KMS-11 (cell line): ENCODE results near the gene HNRNPUL1.
"Not testable (repeated sequence)": the region's sequence is repeated elsewhere in the genome, so short reads cannot be mapped to it uniquely, and the experiment has no call there.

Source experiments
- H2AFZ ChIP-seq: fragments of 200-600 bp; sonication (generic); 2 replicates; pipeline ENCODE4 v1.6.1; 2016; ENCODE audit warnings: antibody characterized with exemption, mixed run types, low read depth
- H3K27ac ChIP-seq: fragments of 200-600 bp; sonication (generic); 2 replicates; pipeline ENCODE4 v1.6.1; 2016; ENCODE audit warnings: mild to moderate bottlenecking, mixed run types
- H3K27me3 ChIP-seq: fragments of 200-600 bp; sonication (generic); 2 replicates; pipeline ENCODE4 v1.6.1; 2017; ENCODE audit warnings: mild to moderate bottlenecking, low read depth, mixed run types, moderate library complexity; ENCODE audit not compliant: insufficient read depth
- H3K36me3 ChIP-seq: fragments of 200-600 bp; sonication (generic); 2 replicates; pipeline ENCODE4 v1.6.1; 2017; ENCODE audit warnings: mild to moderate bottlenecking, mixed run types; ENCODE audit not compliant: insufficient read depth
- H3K4me1 ChIP-seq: fragments of 200-600 bp; sonication (generic); 2 replicates; pipeline ENCODE4 v1.6.1; 2016; ENCODE audit warnings: mild to moderate bottlenecking, low read depth, mixed run types; ENCODE audit not compliant: poor library complexity, severe bottlenecking
- H3K4me2 ChIP-seq: fragments of 200-600 bp; sonication (generic); 2 replicates; pipeline ENCODE4 v1.7.0; 2016; ENCODE audit warnings: mild to moderate bottlenecking, mixed run types
- H3K4me3 ChIP-seq: fragments of 200-600 bp; sonication (generic); IDR thresholded peaks from 2 replicates; pipeline ENCODE4 v1.6.1; 2017; ENCODE audit warnings: low read depth, low read length, mixed read lengths; ENCODE audit not compliant: insufficient read depth
- H3K79me2 ChIP-seq: fragments of 200-600 bp; sonication (generic); 2 replicates; pipeline ENCODE4 v1.6.1; 2016; ENCODE audit warnings: low read depth, mixed run types; ENCODE audit not compliant: insufficient read depth
- H3K9ac ChIP-seq: fragments of 200-600 bp; sonication (generic); 2 replicates; pipeline ENCODE4 v1.6.1; 2016; ENCODE audit warnings: mild to moderate bottlenecking, mixed run types
- H4K20me1 ChIP-seq: fragments of 200-600 bp; sonication (generic); 2 replicates; pipeline ENCODE4 v1.6.1; 2016; ENCODE audit warnings: mild to moderate bottlenecking, mixed run types; ENCODE audit not compliant: insufficient read depth
- TF ChIP-seq, protein P1 (sequence below): fragments of 200-600 bp; sonication (generic); conservative IDR thresholded peaks from 2 replicates; pipeline ENCODE4 v1.6.1; 2017; ENCODE audit warnings: low read depth, mild to moderate bottlenecking, antibody characterized with exemption, low read length, moderate library complexity, mixed read lengths

The HNRNPUL1 gene

DNA sequence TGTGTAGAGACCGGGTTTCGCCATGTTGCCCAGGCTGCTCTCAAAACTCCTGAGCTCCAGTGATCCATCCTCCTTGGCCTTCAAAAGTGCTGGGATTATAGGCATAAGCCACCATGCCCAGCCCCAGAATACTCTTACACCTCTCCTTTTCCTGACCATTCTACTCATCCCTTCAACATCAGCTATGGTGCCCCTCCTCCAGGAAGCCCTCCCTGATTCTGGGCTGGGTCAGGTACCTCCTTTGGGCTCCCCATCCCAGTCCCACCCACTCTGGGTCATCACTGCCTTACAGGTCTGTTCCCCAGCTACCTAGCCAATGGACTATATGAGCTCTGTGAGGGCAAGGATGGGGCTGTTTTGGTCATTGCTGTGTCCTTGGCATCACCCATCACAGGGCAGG is 80.0 kb downstream of the HNRNPUL1 start:
- peaks cover 5% of the 10 kb centered on the region for H3K79me2 ChIP-seq

DNA sequence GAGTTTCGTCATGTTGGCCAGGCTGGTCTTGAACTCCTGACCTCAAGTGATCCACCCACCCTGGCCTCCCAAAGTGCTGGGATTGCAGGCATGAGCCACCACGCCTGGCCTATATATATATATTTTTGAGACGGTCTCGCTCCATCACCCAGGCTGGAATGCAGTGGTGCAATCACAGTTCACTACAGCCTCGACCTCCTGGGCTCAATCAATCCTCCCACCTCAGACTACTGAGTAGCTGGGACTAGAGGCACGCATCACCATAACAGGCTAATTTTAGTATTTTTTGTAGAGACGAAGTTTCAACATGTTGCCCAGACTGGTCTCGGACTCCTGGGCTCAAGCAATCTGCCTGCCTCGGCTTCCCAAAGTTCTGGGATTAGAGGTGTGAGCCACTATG is 82.7 kb downstream of the HNRNPUL1 start:
- Histone ChIP-seq H3K4me1 (peaks cover 25% of the 10 kb centered on the region), H3K79me2 (peaks cover 33% of the 10 kb centered on the region)
- H3K9ac ChIP-seq, H2AFZ ChIP-seq, H3K4me2 ChIP-seq, H3K27ac ChIP-seq, H3K4me3 ChIP-seq, H3K27me3 ChIP-seq, H4K20me1 ChIP-seq, H3K36me3 ChIP-seq: not testable (repeated sequence)

More for the DNA sequence above, 80.0 kb downstream of the HNRNPUL1 start:
- Histone ChIP-seq H3K27ac (no peak overlapping the region), H3K4me1 (peaks cover 5% of the 10 kb centered on the region), H3K4me2 (no peak overlapping the region), H4K20me1 (no peaks in the 10 kb centered on the region), H3K9ac (no peak overlapping the region), H3K36me3 (peaks cover 3% of the 10 kb centered on the region; the same call in 1 of the 2 replicates), H2AFZ (no peak overlapping the region), H3K27me3 (no peaks in the 10 kb centered on the region), H3K4me3 (no peak overlapping the region)
- TF ChIP-seq, protein P1, sequence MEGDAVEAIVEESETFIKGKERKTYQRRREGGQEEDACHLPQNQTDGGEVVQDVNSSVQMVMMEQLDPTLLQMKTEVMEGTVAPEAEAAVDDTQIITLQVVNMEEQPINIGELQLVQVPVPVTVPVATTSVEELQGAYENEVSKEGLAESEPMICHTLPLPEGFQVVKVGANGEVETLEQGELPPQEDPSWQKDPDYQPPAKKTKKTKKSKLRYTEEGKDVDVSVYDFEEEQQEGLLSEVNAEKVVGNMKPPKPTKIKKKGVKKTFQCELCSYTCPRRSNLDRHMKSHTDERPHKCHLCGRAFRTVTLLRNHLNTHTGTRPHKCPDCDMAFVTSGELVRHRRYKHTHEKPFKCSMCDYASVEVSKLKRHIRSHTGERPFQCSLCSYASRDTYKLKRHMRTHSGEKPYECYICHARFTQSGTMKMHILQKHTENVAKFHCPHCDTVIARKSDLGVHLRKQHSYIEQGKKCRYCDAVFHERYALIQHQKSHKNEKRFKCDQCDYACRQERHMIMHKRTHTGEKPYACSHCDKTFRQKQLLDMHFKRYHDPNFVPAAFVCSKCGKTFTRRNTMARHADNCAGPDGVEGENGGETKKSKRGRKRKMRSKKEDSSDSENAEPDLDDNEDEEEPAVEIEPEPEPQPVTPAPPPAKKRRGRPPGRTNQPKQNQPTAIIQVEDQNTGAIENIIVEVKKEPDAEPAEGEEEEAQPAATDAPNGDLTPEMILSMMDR, result no peak

DNA sequence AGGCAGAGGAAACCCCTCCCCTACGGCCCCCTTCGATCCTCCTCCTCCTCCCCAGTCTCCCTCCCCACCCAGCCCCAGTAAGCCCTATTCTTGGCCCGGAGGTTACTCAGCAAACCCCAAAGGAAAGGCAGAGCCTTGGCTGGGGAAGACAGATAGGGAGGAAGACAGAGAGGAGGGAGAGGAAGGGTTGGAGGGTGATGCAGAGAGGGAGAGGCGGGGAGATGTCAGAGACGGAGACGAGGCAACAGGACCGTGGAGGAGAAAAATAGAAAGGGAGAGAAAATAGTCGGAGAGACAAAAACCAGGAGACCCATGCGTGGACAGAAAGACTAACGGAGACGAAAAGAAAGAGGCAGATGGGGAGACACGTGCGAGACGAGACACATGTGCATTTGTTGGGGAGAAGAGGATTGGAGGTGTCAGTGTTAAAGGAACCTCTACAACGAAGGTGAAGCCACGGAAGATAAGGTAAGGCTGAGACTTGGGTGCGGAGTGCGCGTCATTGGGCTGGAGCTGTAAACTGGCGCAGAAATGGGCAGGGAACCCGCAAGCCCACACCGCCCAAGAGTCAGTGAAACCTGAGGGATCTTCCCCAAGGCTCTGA is 86.7 kb downstream of the HNRNPUL1 start:
- Histone ChIP-seq H3K4me1 (peaks cover 32% of the 10 kb centered on the region), H3K27me3 (no peaks in the 10 kb centered on the region), H3K79me2 (peaks cover 46% of the 10 kb centered on the region), H3K4me3 (no peak overlapping the region), H3K27ac (no peak overlapping the region), H2AFZ (peak overlapping the region; percentile 70; the same call in 1 of the 2 replicates), H3K9ac (no peak overlapping the region), H3K36me3 (peaks cover 3% of the 10 kb centered on the region; the same call in 1 of the 2 replicates), H4K20me1 (no peaks in the 10 kb centered on the region), H3K4me2 (peak overlapping the region; percentile 95)
- TF ChIP-seq, protein P1, result no peak

DNA sequence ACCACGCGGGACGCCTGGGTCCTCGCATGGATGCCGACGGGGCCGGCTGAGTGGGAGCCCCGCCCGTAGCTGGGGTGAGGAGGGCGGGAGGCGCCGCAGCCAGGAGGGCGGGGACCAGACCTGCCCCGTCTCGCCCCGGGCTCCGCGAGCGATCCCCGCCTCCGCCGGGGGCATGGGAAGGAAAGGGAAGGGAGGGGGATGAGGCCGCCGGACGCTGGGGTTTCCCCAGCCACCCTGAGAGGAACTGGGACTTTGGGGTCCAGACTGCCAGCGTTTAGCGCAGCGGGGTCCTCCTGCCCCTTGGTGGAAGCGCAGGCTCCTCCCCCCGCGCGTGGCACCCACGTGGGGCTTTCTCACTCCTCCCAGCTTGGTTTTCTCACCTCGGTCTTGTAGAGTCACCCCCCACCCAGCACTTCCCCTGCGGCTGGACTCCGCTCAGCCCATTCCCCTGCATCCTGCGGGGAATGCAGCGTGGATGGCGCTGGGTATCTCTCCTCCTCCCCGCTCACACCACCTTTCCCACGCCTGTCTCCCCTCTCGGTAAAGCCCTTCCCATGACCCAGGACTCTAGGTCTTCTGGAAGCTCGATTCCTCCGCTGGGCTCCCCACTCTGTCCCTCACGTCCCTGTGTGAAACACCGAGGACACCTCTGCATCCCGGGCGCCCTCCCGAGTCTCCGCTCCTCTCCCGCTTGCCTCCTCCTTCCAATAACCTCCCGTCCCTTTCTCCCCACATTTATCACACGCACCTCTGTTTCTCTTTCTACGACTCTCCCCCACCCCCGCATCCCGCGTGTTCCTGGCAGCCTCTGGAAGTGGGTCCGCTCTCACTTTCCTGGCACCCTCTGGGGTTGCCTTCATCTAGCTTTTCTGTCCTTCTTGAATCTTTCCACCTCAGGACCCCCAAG is 87.4 kb downstream of the HNRNPUL1 start:
- Histone ChIP-seq H3K4me1 (peaks cover 32% of the 10 kb centered on the region), H4K20me1 (no peaks in the 10 kb centered on the region), H3K27ac (peak overlapping the region; percentile 72; the same call in 1 of the 2 replicates), H3K79me2 (peaks cover 46% of the 10 kb centered on the region), H3K4me3 (no peak overlapping the region), H2AFZ (peak overlapping the region; percentile 70; the same call in 1 of the 2 replicates), H3K9ac (peak overlapping the region; percentile 86), H3K27me3 (no peaks in the 10 kb centered on the region), H3K36me3 (peaks cover 3% of the 10 kb centered on the region; the same call in 1 of the 2 replicates), H3K4me2 (peak overlapping the region; percentile 95)
- TF ChIP-seq, protein P1, result no peak

DNA sequence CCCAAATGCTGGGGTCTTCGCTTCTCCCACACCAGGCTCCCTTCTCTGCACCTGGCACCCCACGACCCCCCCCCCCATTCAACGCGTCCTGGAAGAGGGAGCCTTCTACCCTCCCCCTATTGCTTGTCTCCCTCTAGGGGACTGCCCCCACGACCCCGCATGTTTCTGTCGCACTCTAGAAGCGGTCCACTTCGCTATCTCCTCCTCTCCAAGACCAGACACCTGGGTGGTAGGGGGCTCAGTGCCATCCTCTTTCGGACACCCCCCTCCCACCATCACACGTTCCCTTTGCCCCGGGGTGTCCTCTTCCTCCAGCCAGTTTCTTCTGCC is 88.1 kb downstream of the HNRNPUL1 start:
- Histone ChIP-seq H3K4me2 (peak overlapping the region; percentile 95), H3K27ac (peak overlapping the region; percentile 72), H3K4me1 (peaks cover 32% of the 10 kb centered on the region), H3K27me3 (no peaks in the 10 kb centered on the region), H3K36me3 (peaks cover 3% of the 10 kb centered on the region; the same call in 1 of the 2 replicates), H4K20me1 (no peaks in the 10 kb centered on the region), H3K4me3 (peak overlapping the region; percentile 29), H3K9ac (peak overlapping the region; percentile 86), H3K79me2 (peaks cover 46% of the 10 kb centered on the region), H2AFZ (peak overlapping the region; percentile 70)
- TF ChIP-seq, protein P1, result no peak
